Measurements from ENCODE around the gene AKAP8L. TPM values are rescaled to one million over a fixed set of nuclear protein-coding genes. Genes with fewer than 3 reads are reported as not detected.

The AKAP8L gene
- total RNA-seq, 2 donors from 2014 or later = 147 to 196 TPM

DNA sequence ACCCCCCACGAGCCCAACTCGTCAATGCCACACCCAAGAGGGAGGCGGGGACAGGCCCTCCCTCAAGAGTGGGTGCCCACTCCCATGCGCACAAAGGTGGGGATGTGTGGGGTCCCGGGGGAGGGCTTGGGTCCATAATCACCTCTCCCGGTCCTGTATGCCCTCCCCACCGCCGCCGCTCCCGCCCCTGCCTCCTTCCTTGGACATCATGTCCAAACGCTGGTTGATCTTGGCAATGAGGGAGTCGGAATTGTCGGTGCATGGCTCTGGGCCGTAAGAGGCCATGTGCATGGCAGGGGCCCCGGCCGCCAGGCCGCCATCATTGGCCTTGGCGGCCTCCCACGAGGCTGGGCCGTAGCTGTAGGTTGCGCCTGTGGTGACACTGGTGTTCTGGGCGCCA is 45.1 kb downstream of the AKAP8L start:
- Histone ChIP-seq H3K4me3 (no peak overlapping the region), H3K27me3 (no peaks in the 10 kb centered on the region), H3K27ac (no peak overlapping the region), H3K9me3 (no peaks in the 10 kb centered on the region), H3K36me3 (replicated peaks in 1 of 2; ENCODE audit: insufficient read depth in 1 of 2, low read depth in 2 of 2) (peaks cover 15 to 25% of the 10 kb centered on the region in 2 donors), H3K4me1 (peaks cover 36% of the 10 kb centered on the region)
- intact Hi-C loops (cut with DNase I) = loop anchor here (10.0 kb wide), 1 partner anchor 109 kb away; no protein-coding TSS in a partner anchor
- TF ChIP-seq, protein P1, sequence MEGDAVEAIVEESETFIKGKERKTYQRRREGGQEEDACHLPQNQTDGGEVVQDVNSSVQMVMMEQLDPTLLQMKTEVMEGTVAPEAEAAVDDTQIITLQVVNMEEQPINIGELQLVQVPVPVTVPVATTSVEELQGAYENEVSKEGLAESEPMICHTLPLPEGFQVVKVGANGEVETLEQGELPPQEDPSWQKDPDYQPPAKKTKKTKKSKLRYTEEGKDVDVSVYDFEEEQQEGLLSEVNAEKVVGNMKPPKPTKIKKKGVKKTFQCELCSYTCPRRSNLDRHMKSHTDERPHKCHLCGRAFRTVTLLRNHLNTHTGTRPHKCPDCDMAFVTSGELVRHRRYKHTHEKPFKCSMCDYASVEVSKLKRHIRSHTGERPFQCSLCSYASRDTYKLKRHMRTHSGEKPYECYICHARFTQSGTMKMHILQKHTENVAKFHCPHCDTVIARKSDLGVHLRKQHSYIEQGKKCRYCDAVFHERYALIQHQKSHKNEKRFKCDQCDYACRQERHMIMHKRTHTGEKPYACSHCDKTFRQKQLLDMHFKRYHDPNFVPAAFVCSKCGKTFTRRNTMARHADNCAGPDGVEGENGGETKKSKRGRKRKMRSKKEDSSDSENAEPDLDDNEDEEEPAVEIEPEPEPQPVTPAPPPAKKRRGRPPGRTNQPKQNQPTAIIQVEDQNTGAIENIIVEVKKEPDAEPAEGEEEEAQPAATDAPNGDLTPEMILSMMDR (IDR thresholded peaks at IDR 0.05) = no peak
- no peak for TF ChIP-seq POLR2A (IDR thresholded peaks at IDR 0.05)
- DNase-seq = no peak
- ATAC-seq = no peak
- 91 to 93% methylated on average over 10 to 22 of the region's 22 CpGs for WGBS, 2 donors

DNA sequence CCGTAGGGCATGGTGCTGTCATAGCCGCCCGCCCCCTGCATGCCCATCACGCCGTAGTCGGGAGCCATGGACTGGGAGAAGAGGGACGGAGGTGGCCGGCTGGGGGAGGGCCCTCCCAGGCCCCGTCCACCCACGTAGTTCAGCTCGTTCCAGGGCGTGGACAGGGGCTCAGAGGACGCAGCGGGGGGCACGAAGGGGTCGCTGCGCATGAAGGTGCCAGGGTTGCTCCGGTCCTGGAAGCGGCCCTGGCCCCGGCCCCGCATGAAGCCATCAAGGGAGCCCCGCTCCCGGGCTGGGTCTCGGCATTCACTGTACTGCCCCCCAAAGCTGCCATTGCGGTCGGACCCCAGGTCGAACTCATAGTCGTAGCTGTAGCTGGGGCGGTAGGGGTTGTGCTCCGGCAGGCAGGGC is 45.9 kb downstream of the AKAP8L start:
- 91 to 97% methylated on average over 9 to 30 of the region's 30 CpGs for WGBS, 2 donors
- Histone ChIP-seq H3K4me3 (no peak overlapping the region), H3K9me3 (no peaks in the 10 kb centered on the region), H3K27me3 (no peaks in the 10 kb centered on the region), H3K27ac (no peak overlapping the region), H3K36me3 (replicated peaks in 1 of 2; ENCODE audit: insufficient read depth in 1 of 2, low read depth in 2 of 2) (peaks cover 15 to 32% of the 10 kb centered on the region in 2 donors), H3K4me1 (peaks cover 32% of the 10 kb centered on the region)
- ATAC-seq (no peak), DNase-seq (no peak)
- TF ChIP-seq, protein P1 (IDR thresholded peaks at IDR 0.05) = no peak
- TF ChIP-seq POLR2A (IDR thresholded peaks at IDR 0.05) = no peak
- intact Hi-C loops (cut with DNase I) = loop anchor here (10.0 kb wide), 1 partner anchor 108 kb away; no protein-coding TSS in a partner anchor

GRCh38 chr19:15372470-15372869 is 46.3 kb downstream of the AKAP8L start:
- H3K27ac ChIP-seq = no peak overlapping the region
- peaks cover 15 to 36% of the 10 kb centered on the region in 2 donors for H3K36me3 ChIP-seq (replicated peaks in 1 of 2; ENCODE audit: insufficient read depth in 1 of 2, low read depth in 2 of 2)
- DNase-seq (no peak), ATAC-seq (no peak)
- intact Hi-C loops (cut with DNase I) = loop anchor here (10.0 kb wide), 1 partner anchor 108 kb away; no protein-coding TSS in a partner anchor
- 92 to 96% methylated on average over 14 of the region's 14 CpGs for WGBS, 2 donors
- TF ChIP-seq, protein P1 (IDR thresholded peaks at IDR 0.05) = no peak
- TF ChIP-seq POLR2A (IDR thresholded peaks at IDR 0.05) = no peak
- H3K27me3 ChIP-seq = no peaks in the 10 kb centered on the region
- H3K4me1 ChIP-seq = peaks cover 28% of the 10 kb centered on the region
- no peaks in the 10 kb centered on the region for H3K9me3 ChIP-seq
- no peak overlapping the region for H3K4me3 ChIP-seq

DNA sequence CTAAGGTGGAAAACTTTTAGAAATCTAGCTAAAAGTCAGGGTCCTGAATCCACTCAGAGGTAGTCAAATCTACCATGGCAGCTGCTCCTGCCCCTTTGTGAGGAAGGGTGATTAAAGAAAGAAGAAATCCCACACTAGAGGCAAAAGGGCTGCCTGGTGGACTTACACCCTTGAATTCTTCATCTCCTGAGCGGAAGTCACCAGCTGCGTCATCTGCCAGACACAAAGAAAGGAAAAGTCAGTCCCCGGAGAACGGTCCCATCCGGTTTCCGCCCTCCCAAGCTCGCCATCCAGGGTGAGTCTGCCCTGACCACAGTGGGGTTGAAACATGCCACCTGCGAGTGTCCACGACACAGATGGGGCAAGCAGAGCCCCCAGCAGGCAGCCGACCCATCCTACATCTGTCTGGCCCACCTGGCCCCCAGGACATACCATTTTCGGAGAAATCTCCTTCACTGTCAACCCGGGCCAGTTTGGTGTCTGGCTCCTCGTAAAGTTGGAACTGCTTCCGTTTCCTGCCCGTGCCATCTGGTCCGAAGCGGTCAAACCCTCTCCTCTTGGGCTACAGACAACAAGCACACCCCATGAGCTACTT is 46.9 kb downstream of the AKAP8L start:
- Histone ChIP-seq H3K4me1 (peaks cover 22% of the 10 kb centered on the region), H3K27me3 (no peaks in the 10 kb centered on the region), H3K4me3 (no peak overlapping the region), H3K9me3 (no peaks in the 10 kb centered on the region), H3K36me3 (replicated peaks in 1 of 2; ENCODE audit: insufficient read depth in 1 of 2, low read depth in 2 of 2) (peaks cover 15 to 38% of the 10 kb centered on the region in 2 donors), H3K27ac (no peak overlapping the region)
- TF ChIP-seq, protein P1 (IDR thresholded peaks at IDR 0.05) = no peak
- TF ChIP-seq POLR2A (IDR thresholded peaks at IDR 0.05) = no peak
- DNase-seq (no peak), ATAC-seq (no peak)
- intact Hi-C loops (cut with DNase I) = loop anchor here (10.0 kb wide), 1 partner anchor 107 kb away; no protein-coding TSS in a partner anchor
- 87 to 89% methylated on average over 8 to 17 of the region's 17 CpGs for WGBS, 2 donors

DNA sequence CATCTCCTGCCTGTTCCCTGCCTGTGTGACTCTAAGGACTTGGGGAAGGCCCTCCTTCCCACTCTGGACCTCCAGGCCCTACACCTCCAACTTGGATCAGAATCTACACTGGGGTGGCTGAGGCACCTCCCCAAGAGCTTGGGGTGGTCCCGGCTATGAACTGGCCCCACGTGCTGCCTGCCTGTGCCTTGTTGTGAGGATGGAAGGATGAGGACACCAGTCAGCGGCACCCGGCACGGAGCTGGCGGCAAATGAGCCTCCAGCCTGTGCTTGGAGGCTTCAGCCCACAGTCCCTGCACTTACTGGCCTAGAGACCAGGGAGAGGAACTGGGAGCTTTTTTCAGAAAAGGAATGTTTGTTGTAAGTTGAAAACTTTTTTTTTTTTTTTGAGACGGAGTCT is 47.7 kb downstream of the AKAP8L start:
- no peak for ATAC-seq
- no peak for DNase-seq
- WGBS, 2 donors = 97 to 100% methylated on average over 6 to 7 of the region's 7 CpGs
- intact Hi-C loops (cut with DNase I) = loop anchor here (10.0 kb wide), 1 partner anchor 106 kb away; no protein-coding TSS in a partner anchor
- H3K27ac ChIP-seq = no peak overlapping the region
- peaks cover 16% of the 10 kb centered on the region for H3K4me1 ChIP-seq
- peaks cover 15 to 38% of the 10 kb centered on the region in 2 donors for H3K36me3 ChIP-seq (replicated peaks in 1 of 2; ENCODE audit: insufficient read depth in 1 of 2, low read depth in 2 of 2)
- H3K27me3 ChIP-seq = no peaks in the 10 kb centered on the region
- H3K9me3 ChIP-seq = no peaks in the 10 kb centered on the region
- no peak overlapping the region for H3K4me3 ChIP-seq
- TF ChIP-seq POLR2A (IDR thresholded peaks at IDR 0.05) = no peak
- TF ChIP-seq, protein P1 (IDR thresholded peaks at IDR 0.05) = no peak
